K562 (cell line): ENCODE measurements around the gene LDLR. TPM values are rescaled to one million over a fixed set of nuclear protein-coding genes. Genes with fewer than 3 reads are reported as not detected.

ENCODE experiments used
- ATAC-seq: fragments of 200-7000 bp; cut with Tn5 transposase; 3 replicates; pipeline ENCODE4 v1.9.1; 2020; ENCODE audit warnings: moderate library complexity
- BruUV-seq: library from RNA; stranded (reverse); fragments of 400-500 nt; replicated peaks from 2 replicates; lab custom pipeline; 2021; lab: Mats Ljungman, UMichigan
- CTCF ChIA-PET: fragments of 300-600 bp; formaldehyde crosslinking; extraction: SDS; loops from one replicate; lab custom pipeline; 2021; ENCODE audit warnings: low intra/inter-chr PET ratio; lab: Yijun Ruan, JAX
- POLR2A ChIA-PET: fragments of 300-600, 350-650 bp; sonication (Branson Sonifier 250); formaldehyde crosslinking; extraction: SDS; loops from one replicate; lab custom pipeline; 2021; ENCODE audit warnings: antibody characterized with exemption, inconsistent platforms; lab: Yijun Ruan, JAX
- DNase-seq, 4 experiments: peaks; one replicate each; pipeline versions ENCODE4 v3.0.0 to v3.0.0-alpha.2; 2011 to 2018; ENCODE audit warnings: low spot score in 3 of 4, mixed read lengths in 3 of 4; ENCODE audit errors: extremely low read depth in 1 of 4
- FAIRE-seq: peaks from 2 replicates; lab custom pipeline; 2011; peaks lifted over from hg19 to GRCh38; lab: Jason Lieb, UNC
- H2AFZ ChIP-seq: 2 replicates; pipeline ENCODE4 v1.6.0; 2011; ENCODE audit warnings: low read depth, low read length, control low read depth, inconsistent platforms
- H3K27ac ChIP-seq: fragments of 200-600 bp; 3 replicates; pipeline ENCODE4 v1.8.0; 2011; ENCODE audit warnings: low read depth, mild to moderate bottlenecking, control low read depth, inconsistent platforms, low read length, moderate library complexity, mixed read lengths; ENCODE audit errors: extremely low read depth
- H3K27me3 ChIP-seq, 2 experiments: fragments of 300-600 bp in 1 of 2; 2 replicates in 1 of 2; 3 replicates in 1 of 2; pipeline versions ENCODE4 v1.6.0 to v1.8.0; 2011; ENCODE audit warnings: inconsistent platforms in 2 of 2, low read length in 2 of 2, mild to moderate bottlenecking in 1 of 2, mixed read lengths in 1 of 2, moderate library complexity in 1 of 2; ENCODE audit not compliant: control insufficient read depth in 2 of 2, insufficient read depth in 2 of 2
- H3K36me3 ChIP-seq: fragments of 300-600 bp; 3 replicates; pipeline ENCODE4 v1.8.0; 2011; ENCODE audit warnings: mild to moderate bottlenecking, low read length, inconsistent platforms; ENCODE audit not compliant: control insufficient read depth, insufficient read depth
- H3K4me1 ChIP-seq, 2 experiments: fragments of 200-600 bp in 1 of 2; replicated peaks in 1 of 2; 2 replicates in 1 of 2; 3 replicates in 1 of 2; pipeline versions ENCODE4 v1.5.1 to v1.8.0; 2011; ENCODE audit warnings: inconsistent platforms in 2 of 2, low read length in 2 of 2, mild to moderate bottlenecking in 1 of 2, mixed read lengths in 1 of 2, moderate library complexity in 1 of 2; ENCODE audit not compliant: control insufficient read depth in 2 of 2, insufficient read depth in 2 of 2
- H3K4me2 ChIP-seq: 2 replicates; pipeline ENCODE4 v1.6.1; 2011; ENCODE audit warnings: low read length, control low read depth, inconsistent platforms, mixed read lengths; ENCODE audit not compliant: insufficient read depth
- H3K4me3 ChIP-seq: fragments of 200-600 bp; sonication (generic), shearing (Covaris generic); 2 replicates; pipeline ENCODE4 v1.5.1; 2016; ENCODE audit warnings: control low read depth, inconsistent platforms
- H3K79me2 ChIP-seq: fragments of 200-600 bp; 3 replicates; pipeline ENCODE4 v1.8.0; 2011; ENCODE audit warnings: low read length, inconsistent platforms; ENCODE audit not compliant: control insufficient read depth, insufficient read depth
- H3K9ac ChIP-seq, 2 experiments: 2 replicates each; pipeline versions ENCODE4 v1.6.0 to v1.6.1; 2011; ENCODE audit warnings: low read depth in 2 of 2, low read length in 2 of 2, control low read depth in 1 of 2, inconsistent platforms in 1 of 2, mild to moderate bottlenecking in 1 of 2, mixed read lengths in 1 of 2; ENCODE audit not compliant: insufficient read depth in 1 of 2
- H3K9me1 ChIP-seq: one replicate; pipeline ENCODE4 v1.6.0; 2011; ENCODE audit warnings: inconsistent platforms, mild to moderate bottlenecking, low read length, moderate library complexity; ENCODE audit not compliant: control insufficient read depth, insufficient read depth
- H3K9me3 ChIP-seq: replicated peaks from 2 replicates; pipeline ENCODE4 v1.5.1; 2011; ENCODE audit warnings: low read depth, low read length, inconsistent platforms; ENCODE audit not compliant: control insufficient read depth, insufficient read depth
- H4K20me1 ChIP-seq: replicated peaks from 2 replicates; pipeline ENCODE4 v1.6.1; 2011; ENCODE audit warnings: low read length, inconsistent platforms, mixed read lengths; ENCODE audit not compliant: control insufficient read depth, insufficient read depth
- BRF2 ChIP-seq: IDR thresholded peaks from 3 replicates; pipeline ENCODE4 v1.6.1; 2011; ENCODE audit warnings: borderline replicate concordance, mild to moderate bottlenecking; ENCODE audit not compliant: insufficient read length, insufficient read depth
- CC2D1A ChIP-seq: fragments of 450-650 bp; IDR thresholded peaks from 2 replicates; pipeline ENCODE4 v1.6.1; 2017; ENCODE audit warnings: mild to moderate bottlenecking
- E2F8 ChIP-seq: fragments of 450-650 bp; IDR thresholded peaks from 2 replicates; pipeline ENCODE4 v1.7.1; 2018; ENCODE audit warnings: mild to moderate bottlenecking, low read depth; ENCODE audit not compliant: partially characterized antibody
- HMG20A ChIP-seq: fragments of 450-650 bp; formaldehyde crosslinking; conservative IDR thresholded peaks from 2 replicates; pipeline ENCODE4 v1.4.0; 2020; ENCODE audit warnings: mild to moderate bottlenecking, mixed read lengths
- SP1 ChIP-seq: sonication (generic); formaldehyde crosslinking; IDR thresholded peaks from 2 replicates; pipeline ENCODE4 v1.8.1; 2022; ENCODE audit warnings: mild to moderate bottlenecking, missing genetic modification reagents
- WGBS: fragments of 100-300 bp; shearing (Covaris generic); methylation state at CpG from one replicate; pipeline ENCODE4 v1.1.6; 2016; ENCODE audit warnings: low coverage, mixed read lengths; ENCODE audit not compliant: insufficient coverage; ENCODE audit errors: missing lambda C conversion rate; 5-methylcytosine and 5-hydroxymethylcytosine counted together
- in situ Hi-C: fragments of 300-500 bp; cut with MboI; formaldehyde crosslinking; loops from 4 replicates; pipeline ENCODE4 v1.15.0; 2018; ENCODE audit warnings: inconsistent platforms, mixed read lengths
- intact Hi-C: fragments of 100-400 bp; cut with micrococcal nuclease; formaldehyde crosslinking; loops from 2 replicates; pipeline ENCODE4 v1.14.2; 2022
- polyA plus RNA-seq, 8 experiments: library from polyadenylated mRNA; depleted of rRNA in 4 of 8; stranded (reverse) in 5 of 8; unstranded in 3 of 8; fragments of >200 nt; fragmentation: Nextera tagmentation in 2 of 8; fragmentation: Illumina TruSeq in 1 of 8; extraction: Ambion mirVana in 2 of 8; extraction: Trizol in 1 of 8; gene quantifications; 2 replicates each; pipeline versions ENCODE4 v1.2.1 to v1.2.3, GENCODE V29; 2011 to 2014; ENCODE audit warnings: inconsistent platforms in 1 of 8, missing spikeins in 1 of 8
- total RNA-seq, 7 experiments: library from RNA; depleted of rRNA in 6 of 7; stranded (reverse); fragments of >200 nt in 6 of 7; fragmentation: Illumina TruSeq in 2 of 7; extraction: Trizol in 2 of 7; gene quantifications; 2 replicates each; pipeline versions ENCODE4 v1.2.1 to v1.2.3, GENCODE V29; 2011 to 2021; ENCODE audit warnings: low replicate concordance in 1 of 7
- TF ChIP-seq, protein P1 (sequence below): fragments of 250-450 bp; sonication (Bioruptor Pico); IDR thresholded peaks from 2 replicates; pipeline ENCODE4 v1.4.0; 2020; ENCODE audit warnings: borderline replicate concordance
- TF ChIP-seq, protein P2 (sequence below): fragments of 150-350 bp; IDR thresholded peaks from 2 replicates; pipeline ENCODE4 v1.6.1; 2014; ENCODE audit warnings: low read depth, mild to moderate bottlenecking, low read length, borderline replicate concordance

The LDLR gene
- total and polyA plus RNA-seq, 9 of the 15 experiments (the other 6 are each of a cell fraction or from before 2014, with no cell fraction given): 19.9 to 114 (median 56.3) TPM

- ATAC-seq (no peak), FAIRE-seq (no peak), DNase-seq (no peak)
- 83% methylated on average over 2 of the region's 9 CpGs for WGBS
- no peaks in the 10 kb centered on the region for H3K9me3 ChIP-seq
- peaks cover 18% of the 10 kb centered on the region; the same call in 2 of the 3 replicates for H3K36me3 ChIP-seq
- H3K79me2 ChIP-seq: no peaks in the 10 kb centered on the region
- in situ Hi-C loops (no loop called here), intact Hi-C loops (no loop called here)
- POLR2A ChIA-PET: no interaction called here
- H3K4me1 ChIP-seq: peaks cover 41 to 65% of the 10 kb centered on the region in 2 experiments
- no peaks in the 10 kb centered on the region for H3K27me3 ChIP-seq
- H3K27ac ChIP-seq: no peak overlapping the region
- no peak overlapping the region for H3K4me3 ChIP-seq
- TF ChIP-seq CC2D1A (no peak), SP1 (CRISPR knock-in tag) (no peak), E2F8 (no peak), HMG20A (no peak), BRF2 (no peak)
- TF ChIP-seq, protein P1, sequence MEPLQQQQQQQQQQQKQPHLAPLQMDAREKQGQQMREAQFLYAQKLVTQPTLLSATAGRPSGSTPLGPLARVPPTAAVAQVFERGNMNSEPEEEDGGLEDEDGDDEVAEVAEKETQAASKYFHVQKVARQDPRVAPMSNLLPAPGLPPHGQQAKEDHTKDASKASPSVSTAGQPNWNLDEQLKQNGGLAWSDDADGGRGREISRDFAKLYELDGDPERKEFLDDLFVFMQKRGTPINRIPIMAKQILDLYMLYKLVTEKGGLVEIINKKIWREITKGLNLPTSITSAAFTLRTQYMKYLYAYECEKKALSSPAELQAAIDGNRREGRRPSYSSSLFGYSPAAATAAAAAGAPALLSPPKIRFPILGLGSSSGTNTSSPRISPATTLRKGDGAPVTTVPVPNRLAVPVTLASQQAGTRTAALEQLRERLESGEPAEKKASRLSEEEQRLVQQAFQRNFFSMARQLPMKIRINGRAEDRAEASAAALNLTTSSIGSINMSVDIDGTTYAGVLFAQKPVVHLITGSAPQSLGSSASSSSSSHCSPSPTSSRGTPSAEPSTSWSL (CRISPR knock-in tag): no peak
- TF ChIP-seq, protein P2, sequence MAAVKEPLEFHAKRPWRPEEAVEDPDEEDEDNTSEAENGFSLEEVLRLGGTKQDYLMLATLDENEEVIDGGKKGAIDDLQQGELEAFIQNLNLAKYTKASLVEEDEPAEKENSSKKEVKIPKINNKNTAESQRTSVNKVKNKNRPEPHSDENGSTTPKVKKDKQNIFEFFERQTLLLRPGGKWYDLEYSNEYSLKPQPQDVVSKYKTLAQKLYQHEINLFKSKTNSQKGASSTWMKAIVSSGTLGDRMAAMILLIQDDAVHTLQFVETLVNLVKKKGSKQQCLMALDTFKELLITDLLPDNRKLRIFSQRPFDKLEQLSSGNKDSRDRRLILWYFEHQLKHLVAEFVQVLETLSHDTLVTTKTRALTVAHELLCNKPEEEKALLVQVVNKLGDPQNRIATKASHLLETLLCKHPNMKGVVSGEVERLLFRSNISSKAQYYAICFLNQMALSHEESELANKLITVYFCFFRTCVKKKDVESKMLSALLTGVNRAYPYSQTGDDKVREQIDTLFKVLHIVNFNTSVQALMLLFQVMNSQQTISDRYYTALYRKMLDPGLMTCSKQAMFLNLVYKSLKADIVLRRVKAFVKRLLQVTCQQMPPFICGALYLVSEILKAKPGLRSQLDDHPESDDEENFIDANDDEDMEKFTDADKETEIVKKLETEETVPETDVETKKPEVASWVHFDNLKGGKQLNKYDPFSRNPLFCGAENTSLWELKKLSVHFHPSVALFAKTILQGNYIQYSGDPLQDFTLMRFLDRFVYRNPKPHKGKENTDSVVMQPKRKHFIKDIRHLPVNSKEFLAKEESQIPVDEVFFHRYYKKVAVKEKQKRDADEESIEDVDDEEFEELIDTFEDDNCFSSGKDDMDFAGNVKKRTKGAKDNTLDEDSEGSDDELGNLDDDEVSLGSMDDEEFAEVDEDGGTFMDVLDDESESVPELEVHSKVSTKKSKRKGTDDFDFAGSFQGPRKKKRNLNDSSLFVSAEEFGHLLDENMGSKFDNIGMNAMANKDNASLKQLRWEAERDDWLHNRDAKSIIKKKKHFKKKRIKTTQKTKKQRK: no peak
- CTCF ChIA-PET: no interaction called here
- H3K9me1 ChIP-seq: peaks cover 6% of the 10 kb centered on the region
- no peak overlapping the region for H3K9ac ChIP-seq
- H3K4me2 ChIP-seq: no peak overlapping the region
- H4K20me1 ChIP-seq: no peaks in the 10 kb centered on the region; the same call in 1 of the 2 replicates
- BruUV-seq: no TSS peak
- H2AFZ ChIP-seq: no peak overlapping the region
These were observed 51.6 kb downstream of the LDLR start for GRCh38 chr19:11140896-11141295.
